Endothelial cell of umbilical vein (primary cell): ENCODE measurements around the gene RABEPK. TPM values are rescaled to one million over a fixed set of nuclear protein-coding genes. Genes with fewer than 3 reads are reported as not detected.

Experiments
- BruUV-seq: library from RNA; stranded (reverse); fragments of 400-500 nt; replicated peaks from 2 replicates; lab custom pipeline; 2021; lab: Mats Ljungman, UMichigan
- CTCF ChIA-PET: fragments of 300-600, 350-600 bp; sonication (Branson Sonifier 250); formaldehyde crosslinking; loops from one replicate; lab custom pipeline; 2021; ENCODE audit warnings: antibody characterized with exemption, inconsistent platforms; lab: Charles Lee
- POLR2A ChIA-PET: fragments of 300-600, 350-600 bp; sonication (Branson Sonifier 250); formaldehyde crosslinking; loops from one replicate; lab custom pipeline; 2021; ENCODE audit warnings: antibody characterized with exemption, inconsistent platforms; lab: Charles Lee
- DNase-seq: peaks from one replicate; pipeline ENCODE4 v3.0.0-alpha.2; 2011; ENCODE audit warnings: low read depth, low spot score
- FAIRE-seq: peaks from 2 replicates; lab custom pipeline; 2011; peaks lifted over from hg19 to GRCh38; lab: Jason Lieb, UNC
- H2AFZ ChIP-seq: 2 replicates; pipeline ENCODE4 v1.6.0; 2012; ENCODE audit warnings: low read depth, low read length, control low read depth, inconsistent platforms
- H3K27ac ChIP-seq: 2 replicates; pipeline ENCODE4 v1.5.1; 2011; ENCODE audit warnings: low read depth, mild to moderate bottlenecking, control low read depth, low read length, moderate library complexity; ENCODE audit not compliant: insufficient read depth
- H3K27me3 ChIP-seq, 2 experiments: 2 replicates each; pipeline versions ENCODE4 v1.6.0 to v1.6.1; 2011; ENCODE audit warnings: low read length in 2 of 2, mixed read lengths in 1 of 2; ENCODE audit not compliant: control insufficient read depth in 2 of 2, insufficient read depth in 2 of 2
- H3K36me3 ChIP-seq, 2 experiments: 2 replicates in 1 of 2; 3 replicates in 1 of 2; pipeline ENCODE4 v1.5.1; 2011; ENCODE audit warnings: low read length in 2 of 2, mild to moderate bottlenecking in 1 of 2, moderate library complexity in 1 of 2; ENCODE audit not compliant: control insufficient read depth in 2 of 2, insufficient read depth in 2 of 2; ENCODE audit errors: extremely low read depth in 1 of 2
- H3K4me1 ChIP-seq: 3 replicates; pipeline ENCODE4 v1.5.1; 2011; ENCODE audit warnings: mild to moderate bottlenecking, low read length; ENCODE audit not compliant: control insufficient read depth, insufficient read depth; ENCODE audit errors: extremely low read depth
- H3K4me2 ChIP-seq: 2 replicates; pipeline ENCODE4 v1.6.1; 2011; ENCODE audit warnings: low read length, control low read depth, mixed read lengths; ENCODE audit not compliant: insufficient read depth
- H3K4me3 ChIP-seq, 3 experiments: fragments of 200-600 bp in 1 of 3; sonication (generic), shearing (Covaris generic) in 1 of 3; replicated peaks in 1 of 3; 2 replicates each; pipeline ENCODE4 v1.5.1; 2011 to 2016; ENCODE audit warnings: control low read depth in 3 of 3, low read length in 3 of 3, mild to moderate bottlenecking in 2 of 3, inconsistent platforms in 1 of 3, low read depth in 1 of 3, moderate library complexity in 1 of 3; ENCODE audit not compliant: insufficient read depth in 1 of 3
- H3K79me2 ChIP-seq: 2 replicates; pipeline ENCODE4 v1.6.0; 2012; ENCODE audit warnings: low read length, inconsistent platforms; ENCODE audit not compliant: control insufficient read depth, insufficient read depth
- H3K9ac ChIP-seq: replicated peaks from 2 replicates; pipeline ENCODE3; 2011; ENCODE audit warnings: low read length, control low read depth; ENCODE audit not compliant: insufficient read depth; ENCODE audit errors: extremely low read depth
- H3K9me1 ChIP-seq: replicated peaks from 3 replicates; pipeline ENCODE4 v1.6.0; 2011; ENCODE audit warnings: mild to moderate bottlenecking, low read length; ENCODE audit not compliant: control insufficient read depth, insufficient read depth; ENCODE audit errors: extremely low read depth
- H3K9me3 ChIP-seq: replicated peaks from 2 replicates; pipeline ENCODE4 v1.5.1; 2012; ENCODE audit warnings: low read length, inconsistent platforms; ENCODE audit not compliant: control insufficient read depth, insufficient read depth
- H4K20me1 ChIP-seq: replicated peaks from 2 replicates; pipeline ENCODE3; 2011; ENCODE audit warnings: mild to moderate bottlenecking, low read length; ENCODE audit not compliant: control insufficient read depth, insufficient read depth; ENCODE audit errors: extremely low read depth
- CTCF ChIP-seq, 2 donors: IDR thresholded peaks; 1 replicate in 1 of 2; 2 replicates in 1 of 2; pipeline ENCODE4 v1.5.1; 2011; ENCODE audit warnings: low read length in 2 of 2, mild to moderate bottlenecking in 2 of 2, moderate library complexity in 2 of 2, control low read depth in 1 of 2, inconsistent platforms in 1 of 2, low read depth in 1 of 2; ENCODE audit not compliant: insufficient read depth in 1 of 2; ENCODE audit errors: extremely low read depth in 1 of 2
- MAX ChIP-seq: IDR thresholded peaks from 2 replicates; pipeline ENCODE4 v1.6.1; 2011; ENCODE audit not compliant: insufficient read depth, insufficient read length
- MYC ChIP-seq: IDR thresholded peaks from one replicate; pipeline ENCODE4 v1.6.1; 2011; ENCODE audit warnings: mild to moderate bottlenecking, low read depth, low read length
- POLR2A ChIP-seq: IDR thresholded peaks from 2 replicates; pipeline ENCODE4 v1.6.1; 2012; ENCODE audit warnings: low read depth, mild to moderate bottlenecking, control low read depth, low read length
- dilution Hi-C: fragments of 300-500 bp; cut with MboI; formaldehyde crosslinking; loops from one replicate; pipeline ENCODE4 v1.15.0; 2019; ENCODE audit warnings: low sequenced_read_pairs; ENCODE audit not compliant: extremely low pct_ligation_motif_present
- intact Hi-C: fragments of 100-400 bp; cut with micrococcal nuclease; formaldehyde crosslinking; loops from one replicate; pipeline ENCODE4 v1.10.0; 2022
- polyA plus RNA-seq, 4 experiments: library from polyadenylated mRNA; depleted of rRNA in 3 of 4; stranded (reverse) in 3 of 4; unstranded in 1 of 4; fragments of >200 nt; gene quantifications; 2 replicates each; pipeline versions ENCODE4 v1.2.1 to v1.2.3, GENCODE V29; 2011 to 2012; ENCODE audit warnings: missing spikeins in 1 of 4
- total RNA-seq: library from RNA; stranded (reverse); gene quantifications from 2 replicates; pipeline ENCODE4 v1.2.3, GENCODE V29; 2021

RABEPK gene
- total and polyA plus RNA-seq, 2 donors (not counting 3 experiments of a cell fraction or from before 2014, with no cell fraction given), result 18.2 to 23.0 TPM

- Histone ChIP-seq H3K27ac (no peak overlapping the region), H3K4me2 (no peak overlapping the region), H3K4me3 (no peak overlapping the region), H3K9me1 (no peaks in the 10 kb centered on the region), H3K9me3 (no peaks in the 10 kb centered on the region), H3K36me3 (no peaks in the 10 kb centered on the region), H3K4me1 (peaks cover 21% of the 10 kb centered on the region), H3K9ac (no peak overlapping the region), H3K27me3 (no peaks in the 10 kb centered on the region), H4K20me1 (no peaks in the 10 kb centered on the region), H2AFZ (peak overlapping the region; percentile 26), H3K79me2 (peaks cover 37% of the 10 kb centered on the region)
- CTCF ChIA-PET, result interaction anchor here (0.6 to 2.4 kb wide), 5 partner anchors 9 to 108 kb away, joined by 3 to 8 read pairs (median 3); partner anchors contain the start of gene HSPA5
- POLR2A ChIA-PET, result interaction anchor here (0.6 to 1.0 kb wide), 4 partner anchors 17 to 843 kb away, joined by 3 to 4 read pairs (median 4); partner anchors contain the start of gene HSPA5
- intact Hi-C loops (no loop called here), dilution Hi-C loops (no loop called here)
- DNase-seq (no peak), FAIRE-seq (no peak)
- no peak for TF ChIP-seq POLR2A
- no peak for TF ChIP-seq CTCF (IDR thresholded peaks at IDR 0.05; ENCODE audit: extremely low read depth in 1 of 2, insufficient read depth in 1 of 2, low read depth in 1 of 2, low read length in 2 of 2)
- no peak for TF ChIP-seq MAX
- TF ChIP-seq MYC, result no peak
- no TSS peak for BruUV-seq
These were observed 60.2 kb downstream of the RABEPK start for GRCh38 chr9:125260561-125260960.
